22Rv1 (cell line): ENCODE results near the gene PLEKHJ1.

Experiments used
- CTCF ChIP-seq: fragments of 450-650 bp; IDR thresholded peaks from 2 replicates; pipeline ENCODE4 v1.5.1; 2017; ENCODE audit warnings: mild to moderate bottlenecking
- ZFX ChIP-seq: fragments of 450-650 bp; IDR thresholded peaks from 2 replicates; pipeline ENCODE4 v1.6.1; 2017; ENCODE audit warnings: antibody characterized with exemption, borderline replicate concordance

GRCh38 chr19:2283835-2284507 is 47.8 kb upstream of the PLEKHJ1 start:
- TF ChIP-seq CTCF (no peak), ZFX (no peak)
